ENCODE measurements around the gene DLGAP4. TPM values are rescaled to one million over a fixed set of nuclear protein-coding genes. Genes with fewer than 3 reads are reported as not detected.

The DLGAP4 gene
- total and polyA plus RNA-seq, 2 of the 13 experiments (the other 11 are each of a cell fraction or from before 2014, with no cell fraction given), result 15.2 to 26.7 TPM

- TF ChIP-seq CEBPZ (IDR thresholded peaks at IDR 0.05; ENCODE audit: low read length) (no peak), ZNF598 (CRISPR knock-in tag; IDR thresholded peaks at IDR 0.05; ENCODE audit: borderline replicate concordance) (0 out of 2 replicates have a peak, but pooled peaks have one; percentile 51), ZNF589 (CRISPR knock-in tag; conservative IDR thresholded peaks at IDR 0.05) (no peak), GZF1 (CRISPR knock-in tag; IDR thresholded peaks at IDR 0.05) (no peak), ZNF83 (CRISPR knock-in tag; IDR thresholded peaks at IDR 0.05; ENCODE audit: borderline replicate concordance) (no peak)
Observed at GRCh38 chr20:36472637-36473090, 166.5 kb downstream of the DLGAP4 start (continued).

DNA sequence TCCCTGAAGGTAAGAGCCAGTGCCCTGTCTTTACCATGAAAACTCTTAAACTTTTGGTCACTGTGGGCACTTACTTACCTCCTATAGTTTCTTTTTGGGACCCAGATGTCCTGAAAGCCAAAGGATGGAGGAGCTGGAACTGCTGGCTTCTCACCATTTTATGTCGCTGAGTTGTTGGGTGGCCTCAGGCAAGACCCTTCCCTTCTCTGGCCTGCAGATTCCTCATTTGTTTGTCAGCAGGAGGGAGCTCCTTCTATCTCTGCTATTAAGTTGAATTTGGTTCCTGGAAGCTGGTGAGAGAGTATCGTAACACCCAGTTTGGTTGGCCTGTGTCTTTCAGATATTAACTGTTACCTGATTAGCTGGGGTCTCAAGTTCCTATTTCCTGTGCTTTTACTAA lies 167.0 kb downstream of the DLGAP4 start:
- peaks cover 14% of the 10 kb centered on the region for H4K20me1 ChIP-seq (ENCODE audit: insufficient read depth, low read length)
- WGBS (ENCODE audit: low lambda C conversion rate), result 100% methylated on average over 2 of the region's 2 CpGs
- intact Hi-C loops (cut with micrococcal nuclease; ENCODE audit: unreplicated experiment), result no loop called here
- no peaks in the 10 kb centered on the region for H3K27me3 ChIP-seq (ENCODE audit: control insufficient read depth in 1 of 2, insufficient read depth in 2 of 2, low read length in 2 of 2)
- peak overlapping the region; percentile 24 for H3K27ac ChIP-seq (ENCODE audit: extremely low read length, insufficient read depth, low read length)
- H3K9me3 ChIP-seq (ENCODE audit: low read length), result no peaks in the 10 kb centered on the region
- FAIRE-seq, result no peak
- no TSS peak for BruUV-seq (replicated peaks)
- no peak for ATAC-seq
- CTCF ChIA-PET (ENCODE audit: low intra/inter-chr PET ratio, low total read pairs), result no interaction called here
- H3K4me2 ChIP-seq (ENCODE audit: low read depth, low read length), result no peak overlapping the region
- DNase-seq (ENCODE audit: low spot score), result no peak
- H3K4me1 ChIP-seq (ENCODE audit: insufficient read depth, low read length), result peaks cover 68% of the 10 kb centered on the region
- H2AFZ ChIP-seq (ENCODE audit: low read length), result no peak overlapping the region
- peaks cover 52% of the 10 kb centered on the region for H3K79me2 ChIP-seq (ENCODE audit: insufficient read depth, low read length)
- POLR2A ChIA-PET, result interaction anchor here (3.1 kb wide), 1 partner anchor 10 kb away, joined by 13 read pairs; no protein-coding TSS in a partner anchor
- in situ Hi-C loops (cut with HindIII; ENCODE audit: extremely low pct_ligation_motif_present, low pct_unique_long_range_greater_than_20kb), result no loop called here
- H3K4me3 ChIP-seq (replicated peaks in 1 of 3; ENCODE audit: insufficient read depth in 1 of 3, low read depth in 2 of 3, low read length in 3 of 3), result no peak overlapping the region
- peak overlapping the region; percentile 13; the same call in 1 of the 2 replicates for H3K9ac ChIP-seq (ENCODE audit: insufficient read depth, low read depth, low read length)
- TF ChIP-seq RFX3 (CRISPR knock-in tag; IDR thresholded peaks at IDR 0.05), result no peak
- 0 out of 2 replicates have a peak, but pooled peaks have one; percentile 2 for TF ChIP-seq PATZ1 (CRISPR knock-in tag; IDR thresholded peaks at IDR 0.05)
- 0 out of 2 replicates have a peak, but pooled peaks have one; percentile 5 for TF ChIP-seq PRDM10 (CRISPR knock-in tag; IDR thresholded peaks at IDR 0.05; ENCODE audit: low read depth)
- peaks cover 0 to 3% of the 10 kb centered on the region in 2 experiments; a peak in 4 of 5 replicates for H3K36me3 ChIP-seq (replicated peaks in 1 of 2; ENCODE audit: control insufficient read depth in 1 of 2, insufficient read depth in 2 of 2, low read length in 2 of 2)

Measured in HepG2 (cell line).